IMR-90 (cell line): ENCODE results near the gene SCYL3. TPM values are rescaled to one million over a fixed set of nuclear protein-coding genes. Genes with fewer than 3 reads are reported as not detected.

ENCODE experiments used
- ATAC-seq: fragments of 200-7000 bp; cut with Tn5 transposase; 2 replicates; pipeline ENCODE4 v1.9.1; 2020; ENCODE audit warnings: low read depth, mild to moderate bottlenecking, moderate library complexity
- BruUV-seq: library from RNA; stranded (reverse); fragments of 400-500 nt; replicated peaks from 2 replicates; lab custom pipeline; 2021; lab: Mats Ljungman, UMichigan
- CTCF ChIA-PET: fragments of 300-600 bp; formaldehyde crosslinking; extraction: SDS; loops from one replicate; lab custom pipeline; 2021; ENCODE audit warnings: antibody characterized with exemption; lab: Yijun Ruan, JAX
- POLR2A ChIA-PET: fragments of 300-600 bp; sonication (Branson Sonifier 250); formaldehyde crosslinking; loops from one replicate; lab custom pipeline; 2022; ENCODE audit warnings: antibody characterized with exemption; ENCODE audit not compliant: unreplicated experiment; lab: Charles Lee
- DNase-seq: peaks from one replicate; pipeline ENCODE4 v3.0.0; 2013
- H2AFZ ChIP-seq: replicated peaks from 2 replicates; pipeline ENCODE3; 2013; ENCODE audit warnings: low read length, mild to moderate bottlenecking; ENCODE audit not compliant: poor library complexity
- H2AK5ac ChIP-seq: 2 replicates; pipeline ENCODE4 v1.6.1; 2013; ENCODE audit warnings: low read depth, low read length, inconsistent platforms
- H2AK9ac ChIP-seq: replicated peaks from 2 replicates; pipeline ENCODE3; 2013; ENCODE audit warnings: mild to moderate bottlenecking, low read depth, low read length, moderate library complexity; ENCODE audit not compliant: poor library complexity
- H2BK120ac ChIP-seq: 2 replicates; pipeline ENCODE4 v1.6.1; 2013; ENCODE audit warnings: low read depth, low read length, inconsistent platforms
- H2BK15ac ChIP-seq: 3 replicates; pipeline ENCODE4 v1.6.1; 2013; ENCODE audit warnings: low read depth, low read length, inconsistent platforms
- H2BK20ac ChIP-seq: 2 replicates; pipeline ENCODE4 v1.6.1; 2013; ENCODE audit warnings: low read depth, mild to moderate bottlenecking, inconsistent platforms, low read length, moderate library complexity
- H2BK5ac ChIP-seq: 2 replicates; pipeline ENCODE4 v1.6.1; 2013; ENCODE audit warnings: mild to moderate bottlenecking, low read depth, low read length, inconsistent platforms; ENCODE audit not compliant: poor library complexity, severe bottlenecking
- H3K14ac ChIP-seq: replicated peaks from 2 replicates; pipeline ENCODE4 v1.6.1; 2013; ENCODE audit warnings: low read depth, low read length, inconsistent platforms
- H3K18ac ChIP-seq: 2 replicates; pipeline ENCODE4 v1.6.1; 2013; ENCODE audit warnings: low read depth, low read length, control low read depth
- H3K23ac ChIP-seq: 2 replicates; pipeline ENCODE4 v1.6.1; 2013; ENCODE audit warnings: low read depth, low read length, inconsistent platforms
- H3K27ac ChIP-seq: 2 replicates; pipeline ENCODE4 v1.5.1; 2013; ENCODE audit warnings: mild to moderate bottlenecking, control low read depth, low read length; ENCODE audit not compliant: insufficient read depth
- H3K27me3 ChIP-seq: 2 replicates; pipeline ENCODE4 v1.6.1; 2013; ENCODE audit warnings: low read length; ENCODE audit not compliant: control insufficient read depth, insufficient read depth
- H3K36me3 ChIP-seq: 2 replicates; pipeline ENCODE4 v1.6.1; 2013; ENCODE audit warnings: low read length, mixed read lengths; ENCODE audit not compliant: control insufficient read depth, insufficient read depth
- H3K4ac ChIP-seq: 2 replicates; pipeline ENCODE4 v1.6.1; 2013; ENCODE audit warnings: low read depth, low read length, inconsistent platforms
- H3K4me1 ChIP-seq: 2 replicates; pipeline ENCODE4 v1.6.1; 2013; ENCODE audit warnings: low read length, mixed read lengths; ENCODE audit not compliant: control insufficient read depth, insufficient read depth
- H3K4me2 ChIP-seq: 2 replicates; pipeline ENCODE4 v1.6.1; 2013; ENCODE audit warnings: low read depth, mild to moderate bottlenecking, control low read depth, low read length, moderate library complexity
- H3K4me3 ChIP-seq: 2 replicates; pipeline ENCODE4 v1.5.1; 2013; ENCODE audit warnings: low read depth, mild to moderate bottlenecking, control low read depth, low read length, moderate library complexity; ENCODE audit not compliant: insufficient read depth
- H3K56ac ChIP-seq: 2 replicates; pipeline ENCODE4 v1.6.1; 2013; ENCODE audit warnings: low read length, inconsistent platforms; ENCODE audit not compliant: insufficient read depth; ENCODE audit errors: extremely low read depth
- H3K79me1 ChIP-seq, 2 experiments: 2 replicates each; pipeline ENCODE4 v1.6.1; 2013; ENCODE audit warnings: low read length in 2 of 2, inconsistent platforms in 1 of 2, low read depth in 1 of 2
- H3K9ac ChIP-seq: 2 replicates; pipeline ENCODE4 v1.6.1; 2013; ENCODE audit warnings: low read depth, low read length, control low read depth
- H3K9me1 ChIP-seq: 2 replicates; pipeline ENCODE4 v1.6.1; 2013; ENCODE audit warnings: low read length, inconsistent platforms; ENCODE audit not compliant: insufficient read depth
- H3K9me3 ChIP-seq: 2 replicates; pipeline ENCODE4 v1.6.1; 2013; ENCODE audit warnings: low read length; ENCODE audit not compliant: control insufficient read depth, insufficient read depth
- H4K20me1 ChIP-seq: 2 replicates; pipeline ENCODE4 v1.6.1; 2013; ENCODE audit warnings: low read length, inconsistent platforms; ENCODE audit not compliant: insufficient read depth
- H4K5ac ChIP-seq: 2 replicates; pipeline ENCODE4 v1.6.1; 2013; ENCODE audit warnings: mild to moderate bottlenecking, low read depth, low read length, control low read depth
- H4K8ac ChIP-seq, 2 experiments: 2 replicates each; pipeline ENCODE4 v1.6.1; 2013; ENCODE audit warnings: low read depth in 2 of 2, low read length in 2 of 2, control low read depth in 1 of 2, inconsistent platforms in 1 of 2
- H4K91ac ChIP-seq: 2 replicates; pipeline ENCODE4 v1.6.1; 2013; ENCODE audit warnings: low read depth, low read length, inconsistent platforms; ENCODE audit not compliant: insufficient read depth
- BHLHE40 ChIP-seq: fragments of 150-350 bp; IDR thresholded peaks from 2 replicates; pipeline ENCODE4 v1.6.1; 2016; ENCODE audit warnings: mild to moderate bottlenecking, low read depth, low read length
- CEBPB ChIP-seq: IDR thresholded peaks from 2 replicates; pipeline ENCODE4 v1.6.1; 2012; ENCODE audit warnings: low read depth, low read length, improper control_type of control experiment
- CHD1 ChIP-seq: IDR thresholded peaks from 2 replicates; pipeline ENCODE4 v1.6.1; 2012; ENCODE audit warnings: low read depth, low read length, improper control_type of control experiment
- CTCF ChIP-seq: conservative IDR thresholded peaks from 2 replicates; pipeline ENCODE4 v1.5.1; 2012; ENCODE audit warnings: mild to moderate bottlenecking, low read depth, low read length, improper control_type of control experiment
- ELK1 ChIP-seq: fragments of 150-350 bp; IDR thresholded peaks from 2 replicates; pipeline ENCODE4 v1.6.1; 2016; ENCODE audit warnings: low read depth, mild to moderate bottlenecking, low read length, moderate library complexity, borderline replicate concordance
- FOS ChIP-seq: fragments of 150-350 bp; IDR thresholded peaks from 2 replicates; pipeline ENCODE4 v1.6.1; 2016; ENCODE audit warnings: low read depth, low read length
- MAFK ChIP-seq: IDR thresholded peaks from 2 replicates; pipeline ENCODE4 v1.6.1; 2012; ENCODE audit warnings: low read depth, low read length, improper control_type of control experiment
- MAZ ChIP-seq: IDR thresholded peaks from 2 replicates; pipeline ENCODE4 v1.6.1; 2012; ENCODE audit warnings: low read depth, mild to moderate bottlenecking, low read length, improper control_type of control experiment, moderate library complexity, borderline replicate concordance
- MXI1 ChIP-seq: IDR thresholded peaks from 2 replicates; pipeline ENCODE4 v1.6.1; 2012; ENCODE audit warnings: low read depth, mild to moderate bottlenecking, low read length, moderate library complexity, borderline replicate concordance
- NFE2L2 ChIP-seq: fragments of 150-350 bp; IDR thresholded peaks from 2 replicates; pipeline ENCODE4 v1.6.1; 2016; ENCODE audit warnings: low read depth, mild to moderate bottlenecking, low read length
- POLR2A ChIP-seq: IDR thresholded peaks from 2 replicates; pipeline ENCODE4 v1.6.1; 2012; ENCODE audit warnings: mild to moderate bottlenecking, low read depth, low read length
- RAD21 ChIP-seq: IDR thresholded peaks from 2 replicates; pipeline ENCODE4 v1.6.1; 2012; ENCODE audit warnings: low read length, improper control_type of control experiment
- RCOR1 ChIP-seq: IDR thresholded peaks from 2 replicates; pipeline ENCODE4 v1.6.1; 2012; ENCODE audit warnings: mild to moderate bottlenecking, low read length, improper control_type of control experiment; ENCODE audit not compliant: insufficient replicate concordance
- RFX5 ChIP-seq: IDR thresholded peaks from 2 replicates; pipeline ENCODE4 v1.8.0; 2012; ENCODE audit warnings: low read depth, mild to moderate bottlenecking, low read length, moderate library complexity
- SMC3 ChIP-seq: fragments of 150-350 bp; IDR thresholded peaks from 2 replicates; pipeline ENCODE4 v1.6.1; 2016; ENCODE audit warnings: low read depth, mild to moderate bottlenecking, antibody characterized with exemption, low read length, moderate library complexity
- USF2 ChIP-seq: fragments of 150-350 bp; IDR thresholded peaks from 2 replicates; pipeline ENCODE4 v1.6.1; 2017; ENCODE audit warnings: mild to moderate bottlenecking, antibody characterized with exemption, low read length, low read depth
- WGBS, 2 experiments: methylation state at CpG; one replicate each; pipeline versions ENCODE4 v1.1.5 to v1.1.7; 2013; ENCODE audit warnings: missing lambda C conversion rate in 2 of 2; ENCODE audit not compliant: insufficient read length in 1 of 2; ENCODE audit errors: extremely low coverage in 2 of 2; 5-methylcytosine and 5-hydroxymethylcytosine counted together
- dilution Hi-C: fragments of 300-500 bp; cut with HindIII; formaldehyde crosslinking; loops from one replicate; pipeline ENCODE4 v1.14.3; 2018; ENCODE audit warnings: low sequenced_read_pairs; ENCODE audit not compliant: unreplicated experiment
- in situ Hi-C: fragments of 300-500 bp; cut with MboI; formaldehyde crosslinking; loops from 3 replicates; pipeline ENCODE4 v1.14.3; 2019; ENCODE audit warnings: low sequenced_read_pairs, inconsistent platforms, mixed read lengths
- intact Hi-C: fragments of 100-400 bp; cut with micrococcal nuclease; formaldehyde crosslinking; loops from 2 replicates; pipeline ENCODE4 v1.10.0; 2022
- polyA plus RNA-seq, 3 experiments: library from polyadenylated mRNA; depleted of rRNA; stranded (reverse); fragments of >200 nt; gene quantifications; 2 replicates each; pipeline ENCODE4 v1.2.3, GENCODE V29; 2012; ENCODE audit warnings: low replicate concordance in 1 of 3
- total RNA-seq: library from RNA; depleted of rRNA; stranded (reverse); fragments of >200 nt; gene quantifications from 2 replicates; pipeline ENCODE4 v1.2.3, GENCODE V29; 2012

SCYL3 gene
- total and polyA plus RNA-seq, 2 of the 4 experiments (the other 2 are of a cell fraction) = 3.9 to 8.4 TPM

GRCh38 chr1:169889871-169890270, 3.8 kb downstream of the SCYL3 start:
- Histone ChIP-seq H3K9me3 (no peaks in the 10 kb centered on the region), H4K91ac (no peak overlapping the region), H4K20me1 (no peaks in the 10 kb centered on the region; the same call in 1 of the 2 replicates), H2BK5ac (no peak overlapping the region), H3K9ac (no peak overlapping the region), H3K56ac (no peak overlapping the region), H3K18ac (no peak overlapping the region), H3K4ac (no peak overlapping the region), H3K14ac (no peak overlapping the region), H3K27ac (no peak overlapping the region), H2BK120ac (no peak overlapping the region), H3K9me1 (peaks cover 6% of the 10 kb centered on the region; the same call in 1 of the 2 replicates), H3K4me3 (no peak overlapping the region), H2AFZ (no peak overlapping the region), H2AK9ac (no peak overlapping the region), H3K27me3 (no peaks in the 10 kb centered on the region), H4K8ac (no peak overlapping the region), H2BK20ac (no peak overlapping the region), H3K4me1 (peaks cover 5% of the 10 kb centered on the region), H3K23ac (no peak overlapping the region), H2AK5ac (no peak overlapping the region), H3K36me3 (peaks cover 12% of the 10 kb centered on the region), H4K5ac (no peak overlapping the region), H3K79me1 (peaks cover 30 to 39% of the 10 kb centered on the region in 2 experiments; a peak in 3 of 4 replicates), H3K4me2 (no peak overlapping the region), H2BK15ac (no peak overlapping the region)
- no peak for DNase-seq
- intact Hi-C loops (no loop called here), in situ Hi-C loops (no loop called here), dilution Hi-C loops (no loop called here)
- WGBS, 2 experiments = no CpG with 5 or more reads among the region's 2 CpGs
- ATAC-seq = no peak
- POLR2A ChIA-PET = no interaction called here
- CTCF ChIA-PET = no interaction called here
- BruUV-seq = no TSS peak
- no peak for TF ChIP-seq BHLHE40
- TF ChIP-seq NFE2L2 = no peak
- no peak for TF ChIP-seq RAD21
- no peak for TF ChIP-seq SMC3
- no peak for TF ChIP-seq CEBPB
- TF ChIP-seq MAFK = no peak
- TF ChIP-seq ELK1 = no peak
- no peak for TF ChIP-seq CTCF
- no peak for TF ChIP-seq MXI1
- TF ChIP-seq FOS = no peak
- TF ChIP-seq CHD1 = no peak
- no peak for TF ChIP-seq RCOR1
- TF ChIP-seq MAZ = no peak
- TF ChIP-seq POLR2A = no peak
- no peak for TF ChIP-seq RFX5
- TF ChIP-seq USF2 = no peak
